Measurements from ENCODE around the gene AKAP7.

DNA sequence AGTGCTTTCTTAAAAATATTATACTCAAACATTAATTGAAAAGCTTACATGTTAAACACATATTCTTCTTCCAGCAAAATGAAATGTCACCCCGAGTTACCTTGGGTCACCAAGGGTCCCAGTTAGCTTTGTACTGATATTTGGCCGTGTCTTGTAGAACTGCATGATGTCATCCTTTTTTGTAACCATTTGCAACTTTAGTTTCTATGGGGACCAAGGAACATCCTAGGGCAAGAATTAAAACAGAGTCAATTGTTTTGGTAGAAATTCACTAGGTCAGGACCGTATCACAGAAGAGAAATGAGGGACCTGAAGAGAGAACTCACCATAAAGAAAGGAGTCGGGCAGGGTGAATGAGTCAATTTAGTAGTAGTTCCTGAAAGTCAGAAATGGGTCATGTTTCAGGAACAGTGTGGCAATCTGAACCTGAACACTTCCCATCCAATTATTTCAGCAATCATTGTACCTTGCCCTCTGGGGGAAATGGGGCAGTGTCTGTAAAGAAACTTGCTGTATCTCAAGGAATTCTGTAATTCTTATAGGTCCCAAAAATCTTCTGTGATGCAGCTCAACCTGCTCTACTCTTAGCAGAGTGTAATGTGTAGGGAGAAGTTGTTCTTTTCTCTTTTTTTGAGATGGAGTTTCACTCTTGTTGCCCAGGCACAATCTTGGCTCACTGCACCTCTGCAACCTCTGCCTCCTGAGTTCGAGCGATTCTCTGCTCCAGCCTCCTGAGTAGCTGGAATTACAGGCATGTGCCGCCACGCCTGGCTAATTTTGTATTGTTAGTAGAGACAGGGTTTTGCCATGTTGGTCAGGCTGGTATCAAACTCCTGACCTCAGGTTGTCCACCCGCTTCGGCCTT is 5.3 kb upstream of the AKAP7 start:
- TF ChIP-seq, protein P1, sequence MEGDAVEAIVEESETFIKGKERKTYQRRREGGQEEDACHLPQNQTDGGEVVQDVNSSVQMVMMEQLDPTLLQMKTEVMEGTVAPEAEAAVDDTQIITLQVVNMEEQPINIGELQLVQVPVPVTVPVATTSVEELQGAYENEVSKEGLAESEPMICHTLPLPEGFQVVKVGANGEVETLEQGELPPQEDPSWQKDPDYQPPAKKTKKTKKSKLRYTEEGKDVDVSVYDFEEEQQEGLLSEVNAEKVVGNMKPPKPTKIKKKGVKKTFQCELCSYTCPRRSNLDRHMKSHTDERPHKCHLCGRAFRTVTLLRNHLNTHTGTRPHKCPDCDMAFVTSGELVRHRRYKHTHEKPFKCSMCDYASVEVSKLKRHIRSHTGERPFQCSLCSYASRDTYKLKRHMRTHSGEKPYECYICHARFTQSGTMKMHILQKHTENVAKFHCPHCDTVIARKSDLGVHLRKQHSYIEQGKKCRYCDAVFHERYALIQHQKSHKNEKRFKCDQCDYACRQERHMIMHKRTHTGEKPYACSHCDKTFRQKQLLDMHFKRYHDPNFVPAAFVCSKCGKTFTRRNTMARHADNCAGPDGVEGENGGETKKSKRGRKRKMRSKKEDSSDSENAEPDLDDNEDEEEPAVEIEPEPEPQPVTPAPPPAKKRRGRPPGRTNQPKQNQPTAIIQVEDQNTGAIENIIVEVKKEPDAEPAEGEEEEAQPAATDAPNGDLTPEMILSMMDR (IDR thresholded peaks at IDR 0.05; ENCODE audit: borderline replicate concordance, extremely low read depth, low read length, poor library complexity, severe bottlenecking), result no peak
- no peak for TF ChIP-seq EZH2 (IDR thresholded peaks at IDR 0.05; ENCODE audit: borderline replicate concordance, low read depth, low read length, severe bottlenecking)
